ENCODE results near the gene SELENOM. TPM values are rescaled to one million over a fixed set of nuclear protein-coding genes. Genes with fewer than 3 reads are reported as not detected.
"Not testable (repeated sequence)": the region's sequence is repeated elsewhere in the genome, so short reads cannot be mapped to it uniquely, and the experiment has no call there.

The SELENOM gene
- total RNA-seq, 4 donors from 2014 or later, result 37.4 to 72.1 (median 56.0) TPM

GRCh38 chr22:31062566-31063230 is 44.7 kb downstream of the SELENOM start:
- H3K27ac ChIP-seq, result no peak overlapping the region
- TF ChIP-seq CTCF (IDR thresholded peaks at IDR 0.05) (no peak), POLR2A (IDR thresholded peaks at IDR 0.05) (no peak), EP300 (IDR thresholded peaks at IDR 0.05) (no peak), POLR2AphosphoS5 (IDR thresholded peaks at IDR 0.05) (no peak)
- DNase-seq (ENCODE audit: low spot score in 2 of 2), result no peak
- no peaks in the 10 kb centered on the region for H3K27me3 ChIP-seq
- H3K4me3 ChIP-seq, result no peak overlapping the region
- WGBS, result 41% methylated on average over 2 of the region's 2 CpGs
- peaks cover 8% of the 10 kb centered on the region for H3K4me1 ChIP-seq
- no peaks in the 10 kb centered on the region for H3K36me3 ChIP-seq
- no peaks in the 10 kb centered on the region for H3K9me3 ChIP-seq

GRCh38 chr22:31059663-31060062 is 47.7 kb downstream of the SELENOM start:
- H3K36me3 ChIP-seq; H3K9me3 ChIP-seq; DNase-seq (ENCODE audit: low spot score in 2 of 2); H3K27ac ChIP-seq; H3K4me3 ChIP-seq; H3K27me3 ChIP-seq: not testable (repeated sequence)
- WGBS, result 60% methylated on average over 6 of the region's 6 CpGs
- peaks cover 24% of the 10 kb centered on the region for H3K4me1 ChIP-seq

DNA sequence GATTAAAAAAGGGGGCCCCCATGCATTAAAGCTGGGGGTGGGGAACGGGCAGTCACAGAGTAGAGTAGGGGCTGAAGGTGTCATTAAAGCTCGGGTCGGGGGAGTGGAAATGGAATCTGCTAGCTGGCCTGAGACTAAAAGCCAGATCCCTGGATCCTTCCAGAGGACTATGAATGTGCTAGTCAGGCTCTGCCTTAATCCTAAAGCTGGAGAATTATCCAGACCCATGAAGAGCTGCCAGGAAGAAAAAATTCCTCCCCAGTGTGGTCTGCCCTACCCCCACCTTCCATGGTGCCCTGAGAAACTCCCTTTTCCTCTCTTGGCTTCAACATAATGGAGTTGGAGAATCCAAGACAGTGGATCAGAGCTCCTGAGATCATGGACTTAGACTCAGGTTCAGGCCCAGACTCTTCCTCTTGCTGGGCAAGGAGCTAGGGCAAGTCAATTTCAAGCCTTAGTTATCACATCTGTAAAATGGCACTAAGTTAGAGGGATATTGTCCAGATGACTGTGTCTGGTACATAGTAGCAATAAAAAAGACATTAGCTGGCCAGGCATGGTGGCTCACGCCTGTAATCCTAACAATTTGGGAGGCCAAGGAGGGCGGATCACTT is 50.3 kb downstream of the SELENOM start:
- H3K4me3 ChIP-seq, result no peak overlapping the region
- peaks cover 19% of the 10 kb centered on the region for H3K4me1 ChIP-seq
- H3K9me3 ChIP-seq, result no peaks in the 10 kb centered on the region
- H3K27ac ChIP-seq, result no peak overlapping the region
- TF ChIP-seq POLR2AphosphoS5 (IDR thresholded peaks at IDR 0.05) (no peak), POLR2A (IDR thresholded peaks at IDR 0.05) (no peak), EP300 (IDR thresholded peaks at IDR 0.05) (no peak), CTCF (IDR thresholded peaks at IDR 0.05) (no peak)
- DNase-seq (ENCODE audit: low spot score in 2 of 2), result no peak
- no peaks in the 10 kb centered on the region for H3K27me3 ChIP-seq
- 75% methylated on average over 5 of the region's 5 CpGs for WGBS
- H3K36me3 ChIP-seq, result no peaks in the 10 kb centered on the region

DNA sequence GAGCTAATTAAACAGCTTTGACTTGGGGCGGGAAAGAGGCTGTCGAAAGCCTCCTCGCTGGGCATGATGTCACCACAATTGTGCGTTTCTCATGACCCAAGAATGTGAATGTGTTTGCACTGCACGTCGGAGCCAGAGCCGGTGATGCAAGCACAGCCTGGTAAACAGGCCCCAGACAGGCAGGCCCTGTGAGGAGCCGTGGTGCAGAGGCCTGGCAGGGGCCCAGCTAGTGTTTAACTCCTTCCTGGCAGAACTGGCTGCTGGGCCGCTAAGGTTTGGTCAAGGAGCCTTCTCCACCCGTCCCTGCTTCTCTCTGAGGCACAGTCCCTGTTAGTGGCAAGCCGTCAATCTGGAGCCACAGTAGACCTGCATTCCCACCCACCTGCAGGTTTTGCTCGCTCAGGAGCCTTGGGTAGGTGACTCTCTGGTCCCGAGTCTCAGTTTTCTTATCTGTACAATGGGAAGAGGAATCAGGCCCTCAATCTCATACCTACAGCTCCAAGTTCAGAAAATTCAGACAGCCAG is 51.7 kb downstream of the SELENOM start:
- Histone ChIP-seq H3K4me1 (peaks cover 16% of the 10 kb centered on the region), H3K36me3 (no peaks in the 10 kb centered on the region), H3K4me3 (no peak overlapping the region), H3K27me3 (no peaks in the 10 kb centered on the region), H3K27ac (peak overlapping the region; percentile 77), H3K9me3 (no peaks in the 10 kb centered on the region)
- 26% methylated on average over 10 of the region's 13 CpGs for WGBS
- TF ChIP-seq CTCF (IDR thresholded peaks at IDR 0.05) (no peak), POLR2A (IDR thresholded peaks at IDR 0.05) (no peak), POLR2AphosphoS5 (IDR thresholded peaks at IDR 0.05) (peak; percentile 30 to 85 (median 80)), EP300 (IDR thresholded peaks at IDR 0.05) (peak; percentile 60)
- peak; percentile 92 to 93 for DNase-seq (ENCODE audit: low spot score in 2 of 2)

DNA sequence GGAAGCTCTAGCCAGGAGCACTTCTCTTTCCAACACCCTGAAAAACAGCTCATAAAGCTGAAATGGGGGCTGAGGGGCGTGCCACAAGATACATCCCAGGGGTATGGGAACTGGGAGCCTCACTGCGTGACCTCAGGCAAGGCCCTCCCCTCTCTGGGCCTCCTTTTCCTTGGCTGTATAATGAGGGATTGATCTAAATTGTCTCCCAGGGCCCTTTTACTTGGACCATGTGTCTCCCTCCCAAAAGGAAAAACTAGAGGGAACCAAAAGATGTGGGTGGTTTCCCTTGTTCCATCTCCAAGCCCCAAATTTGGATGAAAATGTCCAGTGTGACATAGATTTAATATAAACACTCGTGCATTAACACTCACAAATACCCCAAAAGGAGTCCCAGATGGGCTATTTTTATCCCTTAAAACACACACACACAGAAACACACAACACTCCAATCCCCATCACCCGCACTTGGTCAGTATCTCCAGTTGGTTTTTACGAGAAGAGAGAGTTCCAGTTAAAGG is 52.2 kb downstream of the SELENOM start:
- Histone ChIP-seq H3K27ac (peak overlapping the region; percentile 77), H3K4me1 (peaks cover 16% of the 10 kb centered on the region), H3K27me3 (no peaks in the 10 kb centered on the region), H3K9me3 (no peaks in the 10 kb centered on the region), H3K36me3 (no peaks in the 10 kb centered on the region), H3K4me3 (no peak overlapping the region)
- DNase-seq (ENCODE audit: low spot score in 2 of 2), result no peak
- TF ChIP-seq EP300 (IDR thresholded peaks at IDR 0.05) (no peak), POLR2AphosphoS5 (IDR thresholded peaks at IDR 0.05) (no peak), POLR2A (IDR thresholded peaks at IDR 0.05) (no peak), CTCF (IDR thresholded peaks at IDR 0.05) (no peak)
- 59% methylated on average over 5 of the region's 5 CpGs for WGBS

Other genes with a start within 250 kb of the SELENOM start
- gene MORC2, start 138.8 kb downstream of the SELENOM start, total RNA-seq, result 10 to 100 TPM; 12.9 to 38.7 (median 21.3) TPM
- gene TUG1, start 138.3 kb downstream of the SELENOM start, total RNA-seq, result 100 to 1,000 TPM in 1 of 4 donors, 10 to 100 TPM in 3; 48.1 to 170 (median 61.2) TPM
- gene SMTN, start 26.2 kb downstream of the SELENOM start, total RNA-seq, result 10 to 100 TPM; 42.3 to 54.6 (median 50.5) TPM
- 1 to 10 TPM in 3 of 4 donors, under 1 TPM in 1; 0.26 to 3.2 (median 2.5) TPM for gene INPP5J, start 15.4 kb upstream of the SELENOM start, total RNA-seq
- gene PLA2G3, start 32.9 kb upstream of the SELENOM start, total RNA-seq, result 1 to 10 TPM; 3.1 to 9.5 (median 7.6) TPM
- gene RNF185, start 52.6 kb upstream of the SELENOM start, total RNA-seq, result 10 to 100 TPM; 36.0 to 41.9 (median 38.9) TPM
- 100 to 1,000 TPM; 103 to 229 (median 188) TPM for gene LIMK2, start 104.7 kb upstream of the SELENOM start, total RNA-seq
- 100 to 1,000 TPM in 1 of 4 donors, 10 to 100 TPM in 3; 40.7 to 126 (median 64.4) TPM for gene PIK3IP1, start 184.9 kb upstream of the SELENOM start, total RNA-seq
- gene PATZ1, start 238.8 kb upstream of the SELENOM start, total RNA-seq, result 10 to 100 TPM; 11.8 to 23.3 (median 14.6) TPM